WTC11 (cell line): ENCODE results near the gene GRIN2A. TPM values are rescaled to one million over a fixed set of nuclear protein-coding genes. Genes with fewer than 3 reads are reported as not detected.
A peak's percentile ranks its signal among the peaks of the same experiment; 100 is the strongest.

ENCODE experiments used
- ATAC-seq: fragments of 200-7000 bp; cut with Tn5 transposase; 2 replicates; pipeline ENCODE4 v1.10.0; 2021; ENCODE audit warnings: mild to moderate bottlenecking, moderate library complexity
- CTCF ChIA-PET: fragments of 300-600 bp; sonication (Branson Sonifier 250); formaldehyde crosslinking; loops from one replicate; lab custom pipeline; 2021; ENCODE audit warnings: antibody characterized with exemption; lab: Charles Lee
- POLR2A ChIA-PET: fragments of 350-600 bp; sonication (Branson Sonifier 250); formaldehyde crosslinking; loops from one replicate; lab custom pipeline; 2021; ENCODE audit warnings: antibody characterized with exemption; lab: Charles Lee
- DNase-seq: peaks from one replicate; pipeline ENCODE4 v3.0.0; 2021; ENCODE audit warnings: low spot score
- H3K27ac Mint-ChIP-seq: 2 replicates; pipeline ENCODE4 v1.8.0; 2021; ENCODE audit warnings: mixed read lengths
- H3K27me3 Mint-ChIP-seq: 2 replicates; pipeline ENCODE4 v1.8.0; 2021; ENCODE audit warnings: low read depth, mild to moderate bottlenecking, moderate library complexity, mixed read lengths
- H3K36me3 Mint-ChIP-seq: 2 replicates; pipeline ENCODE4 v1.8.0; 2021; ENCODE audit warnings: mixed read lengths
- H3K4me1 Mint-ChIP-seq: 2 replicates; pipeline ENCODE4 v1.8.0; 2022; ENCODE audit warnings: mixed read lengths
- H3K4me3 Mint-ChIP-seq: 2 replicates; pipeline ENCODE4 v1.8.0; 2021; ENCODE audit warnings: mild to moderate bottlenecking, moderate library complexity, mixed read lengths
- H3K9me3 Mint-ChIP-seq: 2 replicates; pipeline ENCODE4 v1.8.0; 2021; ENCODE audit warnings: mixed read lengths
- ATF1 ChIP-seq: sonication (generic); formaldehyde crosslinking; IDR thresholded peaks from 2 replicates; pipeline ENCODE4 v1.8.1; 2023; ENCODE audit warnings: mild to moderate bottlenecking, moderate library complexity, missing genetic modification reagents
- ATF2 ChIP-seq: sonication (generic); formaldehyde crosslinking; IDR thresholded peaks from 2 replicates; pipeline ENCODE4 v1.8.1; 2022; ENCODE audit warnings: low read depth, missing genetic modification reagents, borderline replicate concordance
- ETV6 ChIP-seq: sonication (generic); formaldehyde crosslinking; IDR thresholded peaks from 2 replicates; pipeline ENCODE4 v1.8.1; 2022; ENCODE audit warnings: mild to moderate bottlenecking, missing genetic modification reagents
- FOXK1 ChIP-seq: sonication (generic); formaldehyde crosslinking; IDR thresholded peaks from 2 replicates; pipeline ENCODE4 v1.8.0; 2022; ENCODE audit warnings: mild to moderate bottlenecking, moderate library complexity, missing genetic modification reagents
- FOXP4 ChIP-seq: sonication (generic); formaldehyde crosslinking; IDR thresholded peaks from 2 replicates; pipeline ENCODE4 v1.8.0; 2022; ENCODE audit warnings: mild to moderate bottlenecking, missing genetic modification reagents
- GTF2I ChIP-seq: fragments of 250-450 bp; sonication (Bioruptor Pico); conservative IDR thresholded peaks from 2 replicates; pipeline ENCODE4 v1.4.0; 2021; ENCODE audit warnings: mild to moderate bottlenecking
- NFYB ChIP-seq: sonication (generic); formaldehyde crosslinking; conservative IDR thresholded peaks from 2 replicates; pipeline ENCODE4 v1.8.0; 2022; ENCODE audit warnings: low read depth, missing genetic modification reagents
- PRRX2 ChIP-seq: fragments of 250-450 bp; sonication (Bioruptor Pico); IDR thresholded peaks from 2 replicates; pipeline ENCODE4 v1.8.0; 2021; ENCODE audit warnings: mild to moderate bottlenecking
- SMAD4 ChIP-seq: sonication (generic); formaldehyde crosslinking; IDR thresholded peaks from 2 replicates; pipeline ENCODE4 v1.8.0; 2022; ENCODE audit warnings: mild to moderate bottlenecking, missing genetic modification reagents
- total RNA-seq: library from RNA; stranded (reverse); gene quantifications from 3 replicates; pipeline ENCODE4 v1.2.3, GENCODE V29; 2021
- TF ChIP-seq, protein P1 (sequence below): fragments of 250-450 bp; sonication (Bioruptor Pico); conservative IDR thresholded peaks from 2 replicates; pipeline ENCODE4 v1.9.0; 2021; ENCODE audit warnings: mild to moderate bottlenecking

The GRIN2A gene
- total RNA-seq, 1 experiment from 2014 or later = 3.5 TPM

GRCh38 chr16:9840761-9841665, 341.2 kb downstream of the GRIN2A start (continued):
- TF ChIP-seq, protein P1, sequence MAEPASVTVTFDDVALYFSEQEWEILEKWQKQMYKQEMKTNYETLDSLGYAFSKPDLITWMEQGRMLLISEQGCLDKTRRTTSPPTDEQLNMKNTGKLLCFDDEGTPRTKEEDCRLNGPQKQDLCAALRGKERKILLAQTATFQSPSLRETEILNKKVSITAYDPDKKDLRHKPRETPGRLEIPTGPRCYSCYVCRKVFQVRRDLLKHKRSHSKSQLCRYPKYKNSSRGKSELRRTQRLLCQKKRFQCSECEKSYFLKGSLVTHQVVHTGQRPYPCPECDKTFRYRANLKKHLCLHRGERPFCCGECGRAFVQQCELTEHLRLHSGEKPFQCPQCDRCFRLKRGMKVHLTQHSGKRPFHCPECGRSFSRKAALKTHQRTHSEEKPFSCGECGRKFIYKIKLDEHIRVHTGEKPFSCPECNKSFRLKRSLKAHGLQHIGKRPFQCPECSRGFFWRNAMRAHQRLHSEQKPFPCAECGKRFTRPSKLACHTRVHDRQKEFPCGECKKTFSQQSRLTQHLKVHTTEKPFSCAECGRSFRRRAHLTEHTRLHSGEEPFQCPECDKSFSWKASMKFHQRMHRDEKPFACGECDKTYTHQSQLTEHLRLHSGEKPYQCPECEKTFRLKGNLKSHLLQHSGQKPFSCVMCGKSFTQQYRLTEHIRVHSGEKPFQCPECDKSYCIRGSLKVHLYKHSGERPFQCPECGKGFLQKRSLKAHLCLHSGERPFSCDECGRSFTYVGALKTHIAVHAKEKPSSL (CRISPR knock-in tag) = no peak

GRCh38 chr16:9837481-9837880, 344.7 kb downstream of the GRIN2A start:
- no peak for ATAC-seq
- Mint-ChIP-seq H3K36me3 (no peaks in the 10 kb centered on the region; the same call in 1 of the 2 replicates), H3K27ac (peak overlapping the region; percentile 55; the same call in 1 of the 2 replicates), H3K4me3 (no peak overlapping the region), H3K4me1 (peaks cover 31% of the 10 kb centered on the region), H3K9me3 (peaks cover 13% of the 10 kb centered on the region), H3K27me3 (no peaks in the 10 kb centered on the region)
- TF ChIP-seq GTF2I (CRISPR knock-in tag) = no peak
- POLR2A ChIA-PET = no interaction called here
- CTCF ChIA-PET = no interaction called here
- no peak for DNase-seq

- no peak for ATAC-seq
- Mint-ChIP-seq H3K27ac (no peak overlapping the region), H3K27me3 (no peaks in the 10 kb centered on the region), H3K9me3 (peaks cover 13% of the 10 kb centered on the region), H3K36me3 (no peaks in the 10 kb centered on the region; the same call in 1 of the 2 replicates), H3K4me1 (peaks cover 30% of the 10 kb centered on the region), H3K4me3 (no peak overlapping the region)
- TF ChIP-seq FOXP4 (peak; percentile 18; the same call in 1 of the 2 replicates), PRRX2 (CRISPR knock-in tag) (no peak)
- no peak for DNase-seq
- ChIA-PET POLR2A (no interaction called here), CTCF (no interaction called here)
Observed at GRCh38 chr16:9836118-9836736, 346.0 kb downstream of the GRIN2A start.

GRCh38 chr16:9827062-9827752, 355.0 kb downstream of the GRIN2A start:
- Mint-ChIP-seq H3K27ac (peak overlapping the region; percentile 44), H3K36me3 (no peaks in the 10 kb centered on the region), H3K4me3 (no peak overlapping the region), H3K27me3 (peaks cover 21% of the 10 kb centered on the region), H3K4me1 (peaks cover 54% of the 10 kb centered on the region), H3K9me3 (no peaks in the 10 kb centered on the region)
- POLR2A ChIA-PET = no interaction called here
- no peak for TF ChIP-seq SMAD4 (CRISPR knock-in tag)
- no peak for TF ChIP-seq FOXK1 (CRISPR knock-in tag)
- TF ChIP-seq ATF1 (CRISPR knock-in tag) = no peak
- TF ChIP-seq NFYB (CRISPR knock-in tag) = no peak
- TF ChIP-seq ETV6 (CRISPR knock-in tag) = no peak
- no peak for TF ChIP-seq ATF2
- CTCF ChIA-PET = interaction anchor here (0.9 kb wide), 2 partner anchors 186 to 353 kb away, joined by 3 read pairs; no protein-coding TSS in a partner anchor
- ATAC-seq = peak; percentile 82
- DNase-seq = no peak
